Heart left ventricle (tissue), 13 donors: ENCODE measurements around the gene CRELD2.

ENCODE experiments used
- POLR2A ChIP-seq, 2 donors: fragments of 450-650 bp; IDR thresholded peaks; one replicate each; pipeline ENCODE4 v1.6.1; 2017; ENCODE audit warnings: antibody characterized with exemption in 2 of 2, mild to moderate bottlenecking in 2 of 2, moderate library complexity in 2 of 2
- TF ChIP-seq, protein P1 (sequence below), 12 donors: fragments of 200-600 bp; sonication (generic) in 4 of 12; IDR thresholded peaks; one replicate each; pipeline versions ENCODE4 v1.5.0 to v1.8.0; 2018 to 2022; ENCODE audit warnings: antibody characterized with exemption in 12 of 12, mild to moderate bottlenecking in 5 of 12
- donor health status: ischemic (EF 13 %, LVEDD 7.1; RV severe dilation, severe dysfunction).
- donor health status: DM: no; HTN: yes; CAD: no.
- donor health status: DM: no; HTN: no; CAD: no.
- donor health status: ischemic (EF 25% LVEDD 6.9; RV normal size, moderate dysfunction).
- donor health status: ischemic (EF 25% LVEDD 5.7; RV mildly dilated, moderate dysfunction).
- donor health status: ischemic (EF 35%, LVEDD 5.7; RV mildly dilated, moderate dysfunction).
- donor health status: nonischemic (EF 11% LVEDD 7.7; RV severe dilation, severe dysfunction).
- donor health status: DM: yes; HTN: yes; CAD: no.
- donor health status: PGD.
- donor health status: ischemic (EF 29% LVEDD 5.4; RV normal size, mild dysfunction).
- donor health status: nonischemic (EF 23%, LVEDD 6.1; RV moderate dilation, normal function).

GRCh38 chr22:49927483-49928184 is 9.2 kb downstream of the CRELD2 start:
- TF ChIP-seq, protein P1, sequence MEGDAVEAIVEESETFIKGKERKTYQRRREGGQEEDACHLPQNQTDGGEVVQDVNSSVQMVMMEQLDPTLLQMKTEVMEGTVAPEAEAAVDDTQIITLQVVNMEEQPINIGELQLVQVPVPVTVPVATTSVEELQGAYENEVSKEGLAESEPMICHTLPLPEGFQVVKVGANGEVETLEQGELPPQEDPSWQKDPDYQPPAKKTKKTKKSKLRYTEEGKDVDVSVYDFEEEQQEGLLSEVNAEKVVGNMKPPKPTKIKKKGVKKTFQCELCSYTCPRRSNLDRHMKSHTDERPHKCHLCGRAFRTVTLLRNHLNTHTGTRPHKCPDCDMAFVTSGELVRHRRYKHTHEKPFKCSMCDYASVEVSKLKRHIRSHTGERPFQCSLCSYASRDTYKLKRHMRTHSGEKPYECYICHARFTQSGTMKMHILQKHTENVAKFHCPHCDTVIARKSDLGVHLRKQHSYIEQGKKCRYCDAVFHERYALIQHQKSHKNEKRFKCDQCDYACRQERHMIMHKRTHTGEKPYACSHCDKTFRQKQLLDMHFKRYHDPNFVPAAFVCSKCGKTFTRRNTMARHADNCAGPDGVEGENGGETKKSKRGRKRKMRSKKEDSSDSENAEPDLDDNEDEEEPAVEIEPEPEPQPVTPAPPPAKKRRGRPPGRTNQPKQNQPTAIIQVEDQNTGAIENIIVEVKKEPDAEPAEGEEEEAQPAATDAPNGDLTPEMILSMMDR (IDR thresholded peaks at IDR 0.05): no peak
- TF ChIP-seq POLR2A (IDR thresholded peaks at IDR 0.05): no peak
